GM23248 (cell line): Measurements from ENCODE around the gene KLHDC8A. TPM values are rescaled to one million over a fixed set of nuclear protein-coding genes. Genes with fewer than 3 reads are reported as not detected.
A peak's percentile ranks its signal among the peaks of the same experiment; 100 is the strongest.

Experiments
- DNase-seq: peaks from one replicate; pipeline ENCODE4 v3.0.0-alpha.2; 2015
- H2AFZ ChIP-seq: fragments of 200-600 bp; sonication (generic); 2 replicates; pipeline ENCODE4 v1.6.1; 2016; ENCODE audit warnings: antibody characterized with exemption
- H3F3A ChIP-seq: fragments of 200-600 bp; sonication (generic); 2 replicates; pipeline ENCODE4 v1.6.1; 2016; ENCODE audit warnings: mild to moderate bottlenecking, antibody characterized with exemption, mixed run types; ENCODE audit not compliant: insufficient read depth
- H3K27ac ChIP-seq: fragments of 200-600 bp; sonication (generic); 2 replicates; pipeline ENCODE4 v1.5.1; 2016; ENCODE audit warnings: mild to moderate bottlenecking
- H3K27me3 ChIP-seq: fragments of 200-600 bp; sonication (generic); replicated peaks from 2 replicates; pipeline ENCODE4 v1.6.1; 2016; ENCODE audit warnings: mild to moderate bottlenecking; ENCODE audit not compliant: insufficient read depth
- H3K36me3 ChIP-seq: fragments of 200-600 bp; sonication (generic); 2 replicates; pipeline ENCODE4 v1.6.1; 2016; ENCODE audit warnings: low read depth, mild to moderate bottlenecking
- H3K4me1 ChIP-seq: fragments of 200-600 bp; sonication (generic); 2 replicates; pipeline ENCODE4 v1.6.1; 2016; ENCODE audit warnings: mild to moderate bottlenecking; ENCODE audit not compliant: insufficient read depth
- H3K4me2 ChIP-seq: fragments of 200-600 bp; sonication (generic); one replicate; pipeline ENCODE4 v1.6.1; 2016; ENCODE audit warnings: mild to moderate bottlenecking; ENCODE audit not compliant: unreplicated experiment
- H3K4me3 ChIP-seq: fragments of 200-600 bp; sonication (generic); 2 replicates; pipeline ENCODE4 v1.5.1; 2016; ENCODE audit warnings: mild to moderate bottlenecking
- H3K79me2 ChIP-seq: fragments of 200-600 bp; sonication (generic); 2 replicates; pipeline ENCODE4 v1.6.1; 2016; ENCODE audit warnings: mild to moderate bottlenecking; ENCODE audit not compliant: insufficient read depth
- H3K9ac ChIP-seq: fragments of 200-600 bp; sonication (generic); 2 replicates; pipeline ENCODE4 v1.6.1; 2016; ENCODE audit warnings: mild to moderate bottlenecking
- H3K9me2 ChIP-seq: fragments of 200-600 bp; sonication (generic); 2 replicates; pipeline ENCODE4 v1.6.1; 2016; ENCODE audit warnings: mixed run types, mild to moderate bottlenecking, moderate library complexity; ENCODE audit not compliant: insufficient read depth
- H3K9me3 ChIP-seq: fragments of 200-600 bp; sonication (generic); one replicate; pipeline ENCODE4 v1.6.1; 2017; ENCODE audit warnings: low read depth
- H4K20me1 ChIP-seq: fragments of 200-600 bp; sonication (generic); 2 replicates; pipeline ENCODE4 v1.6.0; 2016; ENCODE audit not compliant: insufficient read depth
- EZH2 ChIP-seq: fragments of 200-600 bp; sonication (generic); IDR thresholded peaks from 2 replicates; pipeline ENCODE4 v1.6.1; 2018; ENCODE audit warnings: antibody characterized with exemption, mild to moderate bottlenecking; ENCODE audit not compliant: insufficient read depth, poor library complexity, severe bottlenecking
- EZH2phosphoT487 ChIP-seq: fragments of 200-600 bp; sonication (generic); IDR thresholded peaks from 2 replicates; pipeline ENCODE4 v1.6.1; 2018; ENCODE audit warnings: antibody characterized with exemption, moderate library complexity, mild to moderate bottlenecking, low read depth; ENCODE audit not compliant: insufficient read depth
- WGBS, 2 experiments: methylation state at CpG; one replicate each; pipeline ENCODE4 v1.1.6; 2015 to 2017; ENCODE audit warnings: low lambda C conversion rate in 2 of 2, low coverage in 1 of 2; ENCODE audit errors: missing lambda C conversion rate in 2 of 2; 5-methylcytosine and 5-hydroxymethylcytosine counted together
- in situ Hi-C: fragments of 300-500 bp; cut with MboI; formaldehyde crosslinking; loops from 2 replicates; pipeline ENCODE4 v1.15.0; 2020
- polyA plus RNA-seq: library from polyadenylated mRNA; unstranded; fragments of >200 nt; fragmentation: Nextera tagmentation; extraction: Ambion mirVana; gene quantifications from 2 replicates; pipeline ENCODE4 v1.2.1, GENCODE V29; 2016
- total RNA-seq: library from RNA; depleted of rRNA; stranded (reverse); fragments of >200 nt; shearing (Covaris generic); gene quantifications from 2 replicates; pipeline ENCODE4 v1.2.3, GENCODE V29; 2014

KLHDC8A gene
- total and polyA plus RNA-seq, 2 experiments from 2014 or later, result not detected

DNA sequence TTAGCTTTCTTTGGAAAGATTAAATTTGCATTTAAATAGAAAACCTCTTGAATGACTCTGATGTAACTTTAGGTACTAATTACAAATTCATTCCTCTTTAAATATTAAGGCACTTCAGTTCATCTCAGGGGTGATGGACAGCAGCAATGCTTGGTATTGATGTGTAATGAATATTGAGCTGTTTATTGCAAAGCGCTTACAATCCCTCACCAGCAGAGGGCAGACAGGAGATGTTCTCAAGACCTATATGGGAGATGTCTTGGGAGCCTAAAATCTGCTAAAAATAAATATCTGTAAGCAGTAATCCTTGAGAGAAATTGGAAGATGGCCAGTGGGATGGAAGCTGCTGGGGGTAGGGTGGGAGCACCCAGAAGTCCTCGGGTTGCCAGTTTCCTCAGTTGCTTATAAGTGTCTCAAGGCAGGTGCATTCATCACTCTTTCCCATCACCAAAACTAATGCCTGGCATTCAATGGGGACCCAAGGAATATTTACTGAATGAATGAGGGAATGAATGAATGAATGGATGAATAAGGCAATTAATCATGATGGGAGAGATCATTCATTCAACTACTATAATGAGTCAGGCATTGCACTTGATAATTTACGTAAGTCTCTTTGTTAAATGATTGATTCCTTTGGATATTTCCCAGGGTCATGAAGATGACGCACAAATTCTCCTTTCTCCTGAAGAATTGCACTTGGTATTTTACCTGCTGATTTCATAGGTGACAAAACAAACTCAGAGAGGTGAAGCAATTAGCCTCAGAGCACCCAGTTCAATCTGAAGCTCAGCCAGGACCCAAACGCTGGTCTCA is 2.3 kb downstream of the KLHDC8A start:
- no peaks in the 10 kb centered on the region for H4K20me1 ChIP-seq
- peaks cover 4% of the 10 kb centered on the region; the same call in 1 of the 2 replicates for H3K4me1 ChIP-seq
- no peaks in the 10 kb centered on the region for H3F3A ChIP-seq
- H3K27ac ChIP-seq, result no peak overlapping the region
- H3K9me2 ChIP-seq, result no peaks in the 10 kb centered on the region
- no peak overlapping the region for H2AFZ ChIP-seq
- H3K4me2 ChIP-seq, result no peak overlapping the region
- 38 to 39% methylated on average over 5 of the region's 5 CpGs for WGBS, 2 experiments
- H3K9ac ChIP-seq, result no peak overlapping the region
- DNase-seq, result peak; percentile 78
- in situ Hi-C loops, result loop anchor here (10.0 kb wide), 1 partner anchor 130 kb away; no protein-coding TSS in a partner anchor
- H3K9me3 ChIP-seq, result no peaks in the 10 kb centered on the region
- no peaks in the 10 kb centered on the region for H3K79me2 ChIP-seq
- H3K4me3 ChIP-seq, result no peak overlapping the region
- H3K27me3 ChIP-seq, result peaks cover 24% of the 10 kb centered on the region
- TF ChIP-seq EZH2 (no peak), EZH2phosphoT487 (no peak)
- H3K36me3 ChIP-seq, result no peaks in the 10 kb centered on the region

DNA sequence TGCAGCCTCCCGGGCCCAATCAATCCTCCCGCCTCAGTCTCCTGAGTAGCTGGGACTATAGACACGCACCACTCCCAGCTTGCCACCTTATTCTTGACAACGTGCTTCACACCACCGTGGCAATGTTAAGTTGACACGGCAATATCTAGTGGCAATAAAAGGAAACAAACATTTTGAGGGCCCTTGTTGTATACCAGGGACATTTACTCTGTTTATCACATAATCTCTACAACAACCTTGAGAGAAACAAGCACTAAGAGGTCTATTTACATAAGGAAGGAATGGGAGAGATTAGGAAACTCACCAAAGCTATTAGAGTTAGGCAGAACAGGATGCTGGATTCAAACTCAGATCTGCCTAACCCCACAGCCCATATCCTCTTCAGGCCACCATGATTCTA is 3.1 kb downstream of the KLHDC8A start:
- no peaks in the 10 kb centered on the region for H3K36me3 ChIP-seq
- no peak overlapping the region for H3K4me3 ChIP-seq
- in situ Hi-C loops, result loop anchor here (10.0 kb wide), 1 partner anchor 131 kb away; no protein-coding TSS in a partner anchor
- H3K9ac ChIP-seq, result no peak overlapping the region
- peaks cover 23% of the 10 kb centered on the region for H3K27me3 ChIP-seq
- no peaks in the 10 kb centered on the region for H4K20me1 ChIP-seq
- no peak overlapping the region for H3K4me2 ChIP-seq
- peaks cover 4% of the 10 kb centered on the region; the same call in 1 of the 2 replicates for H3K4me1 ChIP-seq
- no peak for DNase-seq
- H2AFZ ChIP-seq, result no peak overlapping the region
- 74 to 76% methylated on average over 6 of the region's 6 CpGs for WGBS, 2 experiments
- H3K27ac ChIP-seq, result no peak overlapping the region
- no peaks in the 10 kb centered on the region for H3K9me2 ChIP-seq
- no peak for TF ChIP-seq EZH2phosphoT487
- no peak for TF ChIP-seq EZH2
- H3K79me2 ChIP-seq, result no peaks in the 10 kb centered on the region
- no peaks in the 10 kb centered on the region for H3K9me3 ChIP-seq
- no peaks in the 10 kb centered on the region for H3F3A ChIP-seq

DNA sequence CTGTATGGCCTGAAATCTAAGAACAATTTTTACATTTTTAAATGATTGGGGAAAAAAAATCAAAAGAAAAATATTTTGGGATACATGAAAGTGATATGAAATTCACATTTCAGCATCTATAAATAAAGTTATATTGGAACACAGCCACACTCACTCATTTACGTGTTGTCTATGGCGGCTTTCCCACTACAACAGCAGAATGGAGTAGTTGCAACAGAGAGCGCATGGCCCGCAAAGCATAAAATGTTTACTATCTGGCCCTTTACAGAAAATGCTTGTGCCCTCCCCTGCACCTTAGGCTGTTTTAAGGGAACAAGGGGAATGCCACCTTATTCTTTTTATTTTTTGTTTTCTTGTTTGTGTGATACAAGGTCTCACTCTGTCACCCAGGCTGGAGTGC is 3.5 kb downstream of the KLHDC8A start:
- Histone ChIP-seq H3K27ac (no peak overlapping the region), H3K9ac (no peak overlapping the region), H3K4me1 (peaks cover 4% of the 10 kb centered on the region; the same call in 1 of the 2 replicates), H2AFZ (no peak overlapping the region), H3K79me2 (no peaks in the 10 kb centered on the region), H3K9me2 (no peaks in the 10 kb centered on the region), H3K4me3 (no peak overlapping the region), H3K9me3 (no peaks in the 10 kb centered on the region), H3F3A (no peaks in the 10 kb centered on the region), H3K36me3 (no peaks in the 10 kb centered on the region), H3K4me2 (no peak overlapping the region), H3K27me3 (peaks cover 25% of the 10 kb centered on the region), H4K20me1 (no peaks in the 10 kb centered on the region)
- no peak for TF ChIP-seq EZH2
- TF ChIP-seq EZH2phosphoT487, result no peak
- 87 to 88% methylated on average over 4 of the region's 4 CpGs for WGBS, 2 experiments
- no peak for DNase-seq
- in situ Hi-C loops, result loop anchor here (10.0 kb wide), 1 partner anchor 132 kb away; no protein-coding TSS in a partner anchor

- Histone ChIP-seq H3K79me2 (no peaks in the 10 kb centered on the region), H3K4me1 (peaks cover 4% of the 10 kb centered on the region; the same call in 1 of the 2 replicates), H3K4me2 (no peak overlapping the region), H4K20me1 (no peaks in the 10 kb centered on the region), H3K9me2 (no peaks in the 10 kb centered on the region), H2AFZ (no peak overlapping the region), H3K9ac (no peak overlapping the region), H3K27me3 (peaks cover 28% of the 10 kb centered on the region), H3K9me3 (no peaks in the 10 kb centered on the region), H3K27ac (no peak overlapping the region), H3F3A (no peaks in the 10 kb centered on the region), H3K4me3 (no peak overlapping the region), H3K36me3 (no peaks in the 10 kb centered on the region)
- 48 to 51% methylated on average over 10 to 11 of the region's 11 CpGs for WGBS, 2 experiments
- in situ Hi-C loops, result loop anchor here (10.0 kb wide), 1 partner anchor 133 kb away; no protein-coding TSS in a partner anchor
- no peak for TF ChIP-seq EZH2phosphoT487
- TF ChIP-seq EZH2, result no peak
- DNase-seq, result peak; percentile 55
These were observed 4.6 kb downstream of the KLHDC8A start for GRCh38 chr1:205351984-205352713.
